Measurements from ENCODE around the gene C1QL4. TPM values are rescaled to one million over a fixed set of nuclear protein-coding genes. Genes with fewer than 3 reads are reported as not detected.
A peak's percentile ranks its signal among the peaks of the same experiment; 100 is the strongest.

The C1QL4 gene
- total and polyA plus RNA-seq, 2 of the 8 experiments (the other 6 are each of a cell fraction or from before 2014, with no cell fraction given), result 0.28 to 0.63 TPM

- Histone ChIP-seq H4K91ac (replicated peaks; ENCODE audit: insufficient read length, low read length) (no peak overlapping the region), H2BK12ac (ENCODE audit: low read depth, low read length) (no peak overlapping the region; the same call in 1 of the 2 replicates), H2BK5ac (ENCODE audit: low read depth, low read length) (no peak overlapping the region), H3K18ac (ENCODE audit: extremely low read depth, low read length) (no peak overlapping the region), H4K5ac (ENCODE audit: insufficient read length, low read depth, low read length) (no peak overlapping the region), H3K23ac (ENCODE audit: insufficient read length) (no peak overlapping the region), H3K14ac (ENCODE audit: insufficient read length) (no peak overlapping the region), H3K4me2 (ENCODE audit: insufficient read depth in 1 of 2, low read depth in 2 of 2, low read length in 2 of 2) (no peak overlapping the region), H2AK5ac (ENCODE audit: low read depth, low read length) (no peak overlapping the region), H2BK15ac (ENCODE audit: low read length) (0 out of 2 replicates have a peak overlapping the region, but pooled peaks have one; percentile 18), H3K9me3 (ENCODE audit: insufficient read depth in 2 of 2, low read depth in 1 of 2, low read length in 1 of 2) (no peaks in the 10 kb centered on the region), H3K36me3 (ENCODE audit: control insufficient read depth in 2 of 4, insufficient read depth in 4 of 4, low read length in 3 of 4) (no peaks in the 10 kb centered on the region), H2BK120ac (replicated peaks; ENCODE audit: low read depth, low read length) (no peak overlapping the region), H3K79me1 (ENCODE audit: low read depth, low read length) (no peaks in the 10 kb centered on the region), H3K79me2 (ENCODE audit: control insufficient read depth in 1 of 2, insufficient read depth in 2 of 2, low read length in 2 of 2) (no peaks in the 10 kb centered on the region), H3K56ac (replicated peaks; ENCODE audit: insufficient read length, low read depth, low read length) (no peak overlapping the region), H3K23me2 (ENCODE audit: low read depth, low read length) (no peaks in the 10 kb centered on the region; the same call in 1 of the 2 replicates), H3K4me3 (ENCODE audit: extremely low read depth in 1 of 4, insufficient read depth in 2 of 4, low read depth in 3 of 4, low read length in 4 of 4) (no peak overlapping the region), H3K9ac (replicated peaks in 1 of 4; ENCODE audit: extremely low read depth in 1 of 4, low read depth in 3 of 4, low read length in 3 of 4) (no peak overlapping the region), H4K20me1 (replicated peaks in 1 of 2; ENCODE audit: control insufficient read depth in 1 of 2, insufficient read depth in 2 of 2, low read length in 2 of 2) (no peaks in the 10 kb centered on the region), H3K4me1 (replicated peaks in 1 of 4; ENCODE audit: control insufficient read depth in 3 of 4, insufficient read depth in 4 of 4, low read length in 3 of 4) (peaks cover 0 to 7% (median 5%) of the 10 kb centered on the region in 4 experiments; a peak in 3 of 7 replicates), H3K27ac (ENCODE audit: low read depth, low read length) (no peak overlapping the region), H4K8ac (ENCODE audit: extremely low read depth, insufficient read depth, low read length) (no peak overlapping the region; the same call in 1 of the 2 replicates), H2BK20ac (ENCODE audit: low read length) (no peak overlapping the region), H3K4ac (replicated peaks; ENCODE audit: insufficient read length, low read depth, low read length) (no peak overlapping the region), H3K27me3 (replicated peaks in 1 of 4; ENCODE audit: control insufficient read depth in 3 of 4, extremely low read depth in 1 of 4, insufficient read depth in 3 of 4, low read length in 3 of 4) (no peaks in the 10 kb centered on the region; a peak in 2 of 7 replicates), H2AFZ (ENCODE audit: low read length) (no peak overlapping the region)
- DNase-seq (ENCODE audit: low read depth in 1 of 2, low spot score in 2 of 2) (peak in 1 of 2 experiments; percentile 60), FAIRE-seq (no peak)
- ChIA-PET CTCF (ENCODE audit: partially characterized antibody) (interaction anchor here (0.9 to 17.0 kb wide), 14 partner anchors 9 to 296 kb away, joined by 3 to 172 read pairs (median 4); partner anchors contain the start of genes DNAJC22 and PRPH), POLR2A (ENCODE audit: partially characterized antibody) (interaction anchor here (0.9 to 2.9 kb wide), 4 partner anchors 9 to 284 kb away, joined by 3 to 20 read pairs (median 4); partner anchors contain the start of gene TUBA1C)
- 79% methylated on average over 15 of the region's 25 CpGs; no CpG with 5 or more reads in 1 of the 2 experiments for WGBS, 2 experiments (ENCODE audit: extremely low coverage in 1 of 2, insufficient coverage in 1 of 2, insufficient read length in 1 of 2, insufficient replicate concordance in 2 of 2, low coverage in 1 of 2, low lambda C conversion rate in 2 of 2, missing lambda C conversion rate in 1 of 2)
- TF ChIP-seq POU5F1 (IDR thresholded peaks at IDR 0.05; ENCODE audit: low read depth, low read length), result no peak
- TF ChIP-seq POLR2AphosphoS5 (IDR thresholded peaks at IDR 0.05; ENCODE audit: low read depth, low read length), result no peak
- peak; percentile 34 to 53 (median 47) for TF ChIP-seq CTCF (IDR thresholded peaks at IDR 0.05; ENCODE audit: control extremely low read depth in 1 of 3, insufficient read depth in 1 of 3, low read depth in 1 of 3, low read length in 3 of 3)
- no peak for TF ChIP-seq RBBP5 (IDR thresholded peaks at IDR 0.05; ENCODE audit: borderline replicate concordance, low read depth, low read length)
- TF ChIP-seq GTF2F1 (IDR thresholded peaks at IDR 0.05; ENCODE audit: borderline replicate concordance, low read depth, low read length), result no peak
- TF ChIP-seq ZNF274 (IDR thresholded peaks at IDR 0.05; ENCODE audit: borderline replicate concordance, extremely low read depth, low read length), result no peak
- TF ChIP-seq CHD1 (IDR thresholded peaks at IDR 0.05; ENCODE audit: low read depth, low read length), result no peak
Observed at GRCh38 chr12:49283541-49284429, 53.2 kb downstream of the C1QL4 start.

All from H1 (cell line).